Breast epithelium (tissue), 3 donors: ENCODE data around the gene FCHSD2.

Experiments used
- POLR2A ChIP-seq: fragments of 450-650 bp; IDR thresholded peaks from one replicate; pipeline ENCODE4 v1.6.1; 2016; ENCODE audit warnings: antibody characterized with exemption, mild to moderate bottlenecking, moderate library complexity
- POLR2AphosphoS5 ChIP-seq, 3 donors: sonication (generic); formaldehyde crosslinking; IDR thresholded peaks; one replicate each; pipeline ENCODE4 v1.6.1; 2017; ENCODE audit warnings: antibody characterized with exemption in 3 of 3
- TF ChIP-seq, protein P1 (sequence below), 3 donors: fragments of 450-650 bp; IDR thresholded peaks; one replicate each; pipeline ENCODE4 v1.5.1; 2016 to 2017; ENCODE audit warnings: antibody characterized with exemption in 3 of 3, mild to moderate bottlenecking in 3 of 3, moderate library complexity in 3 of 3

DNA sequence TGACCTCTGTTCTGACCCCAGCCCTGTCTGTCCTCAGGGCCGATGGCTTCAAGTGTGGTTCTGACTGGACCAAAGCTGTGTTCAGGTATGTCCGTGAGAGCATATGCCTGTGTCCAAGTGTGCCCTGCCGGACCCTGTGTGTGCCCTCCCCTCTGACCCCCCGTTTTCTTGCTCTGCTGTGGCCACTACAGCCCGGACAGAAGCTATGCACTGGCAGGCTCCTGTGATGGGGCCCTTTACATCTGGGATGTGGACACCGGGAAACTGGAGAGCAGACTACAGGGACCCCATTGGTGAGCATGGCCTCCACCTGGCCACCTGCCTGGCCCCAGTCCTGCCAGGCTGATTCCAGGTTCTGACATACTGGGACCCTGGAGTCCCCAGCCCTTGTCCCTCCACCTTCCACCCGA, 313.4 kb downstream of the FCHSD2 start:
- TF ChIP-seq, protein P1, sequence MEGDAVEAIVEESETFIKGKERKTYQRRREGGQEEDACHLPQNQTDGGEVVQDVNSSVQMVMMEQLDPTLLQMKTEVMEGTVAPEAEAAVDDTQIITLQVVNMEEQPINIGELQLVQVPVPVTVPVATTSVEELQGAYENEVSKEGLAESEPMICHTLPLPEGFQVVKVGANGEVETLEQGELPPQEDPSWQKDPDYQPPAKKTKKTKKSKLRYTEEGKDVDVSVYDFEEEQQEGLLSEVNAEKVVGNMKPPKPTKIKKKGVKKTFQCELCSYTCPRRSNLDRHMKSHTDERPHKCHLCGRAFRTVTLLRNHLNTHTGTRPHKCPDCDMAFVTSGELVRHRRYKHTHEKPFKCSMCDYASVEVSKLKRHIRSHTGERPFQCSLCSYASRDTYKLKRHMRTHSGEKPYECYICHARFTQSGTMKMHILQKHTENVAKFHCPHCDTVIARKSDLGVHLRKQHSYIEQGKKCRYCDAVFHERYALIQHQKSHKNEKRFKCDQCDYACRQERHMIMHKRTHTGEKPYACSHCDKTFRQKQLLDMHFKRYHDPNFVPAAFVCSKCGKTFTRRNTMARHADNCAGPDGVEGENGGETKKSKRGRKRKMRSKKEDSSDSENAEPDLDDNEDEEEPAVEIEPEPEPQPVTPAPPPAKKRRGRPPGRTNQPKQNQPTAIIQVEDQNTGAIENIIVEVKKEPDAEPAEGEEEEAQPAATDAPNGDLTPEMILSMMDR (IDR thresholded peaks at IDR 0.05) = no peak
- TF ChIP-seq POLR2A = no peak
- TF ChIP-seq POLR2AphosphoS5 (IDR thresholded peaks at IDR 0.05) = no peak
